H9 (cell line): ENCODE data around the gene DACT3. TPM values are rescaled to one million over a fixed set of nuclear protein-coding genes. Genes with fewer than 3 reads are reported as not detected.

ENCODE experiments used
- DNase-seq: peaks from one replicate; pipeline ENCODE4 v3.0.0-alpha.2; 2017
- H2AFZ ChIP-seq: one replicate; pipeline ENCODE4 v1.6.1; 2013; ENCODE audit warnings: mild to moderate bottlenecking, low read length, control low read depth, moderate library complexity
- H2AK5ac ChIP-seq: 2 replicates; pipeline ENCODE4 v1.6.1; 2013; ENCODE audit warnings: low read length, control low read depth, mixed read lengths; ENCODE audit not compliant: insufficient read length
- H2BK120ac ChIP-seq: one replicate; pipeline ENCODE4 v1.6.1; 2013; ENCODE audit warnings: low read depth, mild to moderate bottlenecking, low read length, control low read depth, inconsistent platforms; ENCODE audit not compliant: poor library complexity, severe bottlenecking
- H2BK12ac ChIP-seq: 2 replicates; pipeline ENCODE4 v1.6.1; 2013; ENCODE audit warnings: low read length, control low read depth, mixed read lengths, low read depth; ENCODE audit not compliant: insufficient read length
- H2BK15ac ChIP-seq: 2 replicates; pipeline ENCODE4 v1.6.1; 2013; ENCODE audit warnings: low read depth, low read length, control low read depth
- H2BK20ac ChIP-seq: one replicate; pipeline ENCODE4 v1.6.1; 2013; ENCODE audit warnings: low read depth, mild to moderate bottlenecking, low read length, control low read depth, inconsistent platforms; ENCODE audit not compliant: poor library complexity, severe bottlenecking
- H2BK5ac ChIP-seq: 2 replicates; pipeline ENCODE4 v1.6.1; 2013; ENCODE audit warnings: low read length, control low read depth, mixed read lengths; ENCODE audit not compliant: insufficient read length
- H3K14ac ChIP-seq: 2 replicates; pipeline ENCODE4 v1.6.1; 2013; ENCODE audit warnings: low read length, control low read depth; ENCODE audit not compliant: insufficient read depth
- H3K18ac ChIP-seq: 2 replicates; pipeline ENCODE4 v1.6.1; 2013; ENCODE audit warnings: low read depth, mild to moderate bottlenecking, mixed read lengths, low read length, control low read depth; ENCODE audit not compliant: insufficient read length
- H3K23ac ChIP-seq: 2 replicates; pipeline ENCODE4 v1.6.1; 2013; ENCODE audit warnings: low read length, control low read depth, mixed read lengths, low read depth; ENCODE audit not compliant: insufficient read length
- H3K23me2 ChIP-seq: 2 replicates; pipeline ENCODE4 v1.6.1; 2013; ENCODE audit warnings: low read depth, mild to moderate bottlenecking, mixed read lengths, low read length, control low read depth; ENCODE audit not compliant: insufficient read length, poor library complexity, severe bottlenecking
- H3K27ac ChIP-seq: 2 replicates; pipeline ENCODE4 v1.5.1; 2013; ENCODE audit warnings: low read length, control low read depth, mixed read lengths, low read depth; ENCODE audit not compliant: insufficient read length
- H3K27me3 ChIP-seq: 2 replicates; pipeline ENCODE4 v1.6.1; 2013; ENCODE audit warnings: low read length, control low read depth, inconsistent platforms; ENCODE audit not compliant: insufficient read depth
- H3K4ac ChIP-seq: 2 replicates; pipeline ENCODE4 v1.6.1; 2013; ENCODE audit warnings: low read depth, mild to moderate bottlenecking, control low read depth, inconsistent platforms, low read length, moderate library complexity
- H3K4me1 ChIP-seq: 2 replicates; pipeline ENCODE4 v1.6.1; 2013; ENCODE audit warnings: low read length, control low read depth, inconsistent platforms; ENCODE audit not compliant: insufficient read depth
- H3K4me2 ChIP-seq: 2 replicates; pipeline ENCODE4 v1.6.1; 2013; ENCODE audit warnings: low read length, control low read depth, mixed read lengths; ENCODE audit not compliant: insufficient read length, insufficient read depth
- H3K56ac ChIP-seq: 2 replicates; pipeline ENCODE4 v1.6.1; 2013; ENCODE audit warnings: low read depth, mild to moderate bottlenecking, mixed read lengths, low read length, control low read depth; ENCODE audit not compliant: insufficient read length
- H3K79me1 ChIP-seq: 2 replicates; pipeline ENCODE4 v1.6.1; 2013; ENCODE audit warnings: low read depth, mild to moderate bottlenecking, moderate library complexity, low read length, control low read depth, inconsistent platforms; ENCODE audit not compliant: insufficient read depth, poor library complexity, severe bottlenecking
- H3K79me2 ChIP-seq: 2 replicates; pipeline ENCODE4 v1.6.1; 2013; ENCODE audit warnings: low read length, control low read depth, inconsistent platforms; ENCODE audit not compliant: insufficient read depth
- H3K9ac ChIP-seq: 2 replicates; pipeline ENCODE4 v1.6.1; 2013; ENCODE audit warnings: low read length, control low read depth, mixed read lengths; ENCODE audit not compliant: insufficient read length; ENCODE audit errors: extremely low read depth
- H3K9me3 ChIP-seq: one replicate; pipeline ENCODE4 v1.6.1; 2013; ENCODE audit warnings: low read depth, low read length, inconsistent platforms; ENCODE audit not compliant: control insufficient read depth
- H3T11ph ChIP-seq: one replicate; pipeline ENCODE4 v1.6.1; 2013; ENCODE audit warnings: mild to moderate bottlenecking, low read length, control low read depth, inconsistent platforms
- H4K20me1 ChIP-seq: one replicate; pipeline ENCODE4 v1.6.1; 2013; ENCODE audit not compliant: control insufficient read depth, insufficient read length, insufficient read depth
- H4K5ac ChIP-seq: 2 replicates; pipeline ENCODE4 v1.6.1; 2013; ENCODE audit warnings: low read depth, mild to moderate bottlenecking, mixed read lengths, low read length, control low read depth; ENCODE audit not compliant: insufficient read length
- H4K8ac ChIP-seq: replicated peaks from 2 replicates; pipeline ENCODE4 v1.6.1; 2013; ENCODE audit warnings: low read length, control low read depth, mixed read lengths, low read depth; ENCODE audit not compliant: insufficient read length
- H4K91ac ChIP-seq: 2 replicates; pipeline ENCODE4 v1.6.1; 2013; ENCODE audit warnings: low read depth, mild to moderate bottlenecking, moderate library complexity, mixed read lengths, low read length, control low read depth; ENCODE audit not compliant: insufficient read length
- H3K27ac Mint-ChIP-seq, 3 experiments: 2 replicates in 2 of 3; 3 replicates in 1 of 3; pipeline ENCODE4 v1.8.0; 2020 to 2021; ENCODE audit warnings: mixed read lengths in 3 of 3, mild to moderate bottlenecking in 1 of 3, moderate library complexity in 1 of 3
- H3K27me3 Mint-ChIP-seq: 2 replicates; pipeline ENCODE4 v1.8.0; 2021; ENCODE audit warnings: low read depth, mild to moderate bottlenecking, moderate library complexity, mixed read lengths
- H3K36me3 Mint-ChIP-seq, 3 experiments: 2 replicates in 2 of 3; 3 replicates in 1 of 3; pipeline ENCODE4 v1.8.0; 2020 to 2021; ENCODE audit warnings: low read depth in 3 of 3, mixed read lengths in 3 of 3; ENCODE audit not compliant: insufficient read depth in 1 of 3
- H3K4me1 Mint-ChIP-seq, 2 experiments: 2 replicates each; pipeline ENCODE4 v1.8.0; 2020; ENCODE audit warnings: mixed read lengths in 2 of 2
- H3K4me3 Mint-ChIP-seq, 2 experiments: 2 replicates in 1 of 2; 3 replicates in 1 of 2; pipeline ENCODE4 v1.8.0; 2020 to 2021; ENCODE audit warnings: mild to moderate bottlenecking in 2 of 2, mixed read lengths in 2 of 2, moderate library complexity in 1 of 2
- H3K9me3 Mint-ChIP-seq, 2 experiments: 2 replicates in 1 of 2; 3 replicates in 1 of 2; pipeline ENCODE4 v1.8.0; 2020; ENCODE audit warnings: mild to moderate bottlenecking in 2 of 2, mixed read lengths in 2 of 2, moderate library complexity in 1 of 2
- CTCF ChIP-seq: fragments of 200-600 bp; sonication (generic); conservative IDR thresholded peaks from 3 replicates; pipeline ENCODE4 v1.8.0; 2021; ENCODE audit warnings: antibody characterized with exemption, mild to moderate bottlenecking
- WGBS: extraction: QIAGEN DNeasy Blood & Tissue Kit; methylation state at CpG from one replicate; pipeline ENCODE4 v1.1.7; 2013; ENCODE audit warnings: missing lambda C conversion rate, low lambda C conversion rate, mixed read lengths; ENCODE audit not compliant: insufficient read length; ENCODE audit errors: extremely low coverage; 5-methylcytosine and 5-hydroxymethylcytosine counted together
- total RNA-seq: library from RNA; stranded (reverse); gene quantifications from 2 replicates; pipeline ENCODE4 v1.2.1, GENCODE V29; 2021

DACT3 gene
- total RNA-seq, 1 experiment from 2014 or later, result 0.87 TPM

DNA sequence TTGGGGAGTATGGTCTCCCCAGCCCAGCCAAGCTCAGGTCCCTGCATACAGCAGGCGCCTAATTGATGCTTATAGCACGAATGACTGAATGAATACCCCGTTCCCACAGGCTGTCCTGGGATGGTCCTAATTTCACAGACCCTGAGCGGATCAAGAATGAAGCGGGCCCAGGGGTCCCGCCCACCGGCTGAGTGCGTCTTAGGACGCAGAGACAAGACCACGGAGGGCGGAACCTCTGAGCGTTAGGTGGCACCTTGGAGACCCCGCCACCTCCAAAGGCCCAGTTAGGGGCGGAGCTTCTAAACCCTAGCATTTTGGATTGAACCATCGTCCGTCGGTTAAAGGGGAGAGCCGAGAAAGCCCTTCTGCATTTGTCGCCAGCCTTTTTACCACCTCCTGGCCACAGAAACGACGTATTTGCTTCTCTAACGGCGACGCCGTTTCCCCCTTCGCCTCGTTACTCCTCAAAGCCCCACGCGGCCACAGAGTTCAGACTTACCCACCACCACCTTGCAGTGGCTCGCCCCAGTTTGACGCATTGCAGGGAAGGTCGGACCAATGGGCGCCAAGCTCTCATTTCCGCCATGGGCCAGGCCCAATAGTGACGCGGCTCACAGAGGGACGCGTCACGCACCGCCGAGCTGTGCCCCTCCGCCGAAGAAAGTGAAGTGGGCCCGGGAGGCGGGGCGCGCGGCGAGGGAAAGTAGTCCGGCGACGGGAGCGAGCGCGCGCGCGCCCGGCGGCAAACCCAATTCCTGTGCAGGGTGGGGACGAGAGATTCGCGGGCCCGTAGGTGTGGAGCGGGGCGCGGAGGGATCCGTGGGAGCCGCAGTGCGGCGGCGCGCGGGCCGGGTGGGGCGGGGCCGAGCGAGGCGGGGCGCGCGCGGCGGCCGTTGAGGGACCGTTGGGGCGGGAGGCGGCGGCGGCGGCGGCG, 60.3 kb downstream of the DACT3 start:
- Histone ChIP-seq H4K8ac (no peak overlapping the region), H3K4me2 (peak overlapping the region; percentile 26), H3K4me1 (no peaks in the 10 kb centered on the region), H2BK12ac (no peak overlapping the region), H3K9me3 (no peaks in the 10 kb centered on the region), H2BK120ac (no peak overlapping the region), H3K27ac (peak overlapping the region; percentile 49), H3K4ac (no peak overlapping the region; the same call in 1 of the 2 replicates), H3K23ac (no peak overlapping the region), H3K18ac (peak overlapping the region; percentile 89), H3T11ph (peak overlapping the region; percentile 42), H3K27me3 (no peaks in the 10 kb centered on the region), H3K14ac (peak overlapping the region; percentile 90), H2AFZ (no peak overlapping the region), H3K9ac (peak overlapping the region; percentile 88), H3K79me2 (peaks cover 5% of the 10 kb centered on the region; the same call in 1 of the 2 replicates), H3K56ac (peak overlapping the region; percentile 53), H3K23me2 (peaks cover 12% of the 10 kb centered on the region), H4K20me1 (no peaks in the 10 kb centered on the region), H4K5ac (peak overlapping the region; percentile 33), H2AK5ac (no peak overlapping the region), H4K91ac (no peak overlapping the region), H2BK5ac (peak overlapping the region; percentile 83), H2BK20ac (no peak overlapping the region), H3K79me1 (peaks cover 7% of the 10 kb centered on the region), H2BK15ac (no peak overlapping the region)
- peak overlapping the region; percentile 94 to 98 for H3K4me3 Mint-ChIP-seq
- TF ChIP-seq CTCF, result no peak
- H3K4me1 Mint-ChIP-seq, result peaks cover 19 to 31% of the 10 kb centered on the region in 2 experiments
- peak overlapping the region; percentile 100 for H3K27ac Mint-ChIP-seq
- H3K9me3 Mint-ChIP-seq, result peaks cover 3 to 9% of the 10 kb centered on the region in 2 experiments; a peak in 3 of 5 replicates
- peak; percentile 95 for DNase-seq
- peaks cover 5% of the 10 kb centered on the region; the same call in 1 of the 2 replicates for H3K27me3 Mint-ChIP-seq
- peaks cover under 1 to 10% (median 5%) of the 10 kb centered on the region in 3 experiments; a peak in 4 of 7 replicates for H3K36me3 Mint-ChIP-seq
- no CpG with 5 or more reads among the region's 93 CpGs for WGBS
